COLO668 (cell line): Measurements from ENCODE around the gene PLEKHA1.

Source experiments
- DNase-seq: peaks from one replicate; lab custom pipeline; 2025; ENCODE audit not compliant: unreplicated experiment; lab: John Stamatoyannopoulos, UW

Gene PLEKHA1

DNA sequence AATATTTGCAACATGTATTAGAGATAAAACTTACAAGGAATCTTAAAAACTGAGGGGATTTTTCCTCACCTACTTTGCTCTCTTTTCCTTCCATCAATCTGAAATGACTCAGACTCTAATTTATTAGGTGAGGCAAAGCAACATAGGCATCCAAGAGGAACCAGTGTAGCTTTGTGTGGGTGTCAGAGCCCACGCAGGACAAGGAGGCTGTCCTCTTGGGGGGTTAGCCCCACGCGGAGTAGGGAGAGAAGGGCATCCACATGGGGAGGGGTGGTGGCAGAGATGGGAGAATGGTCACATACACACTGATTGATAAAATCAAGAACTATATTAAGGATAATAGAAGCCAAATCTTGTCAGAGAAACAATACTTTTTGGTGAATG is 46.1 kb downstream of the PLEKHA1 start:
- DNase-seq, result no peak

DNA sequence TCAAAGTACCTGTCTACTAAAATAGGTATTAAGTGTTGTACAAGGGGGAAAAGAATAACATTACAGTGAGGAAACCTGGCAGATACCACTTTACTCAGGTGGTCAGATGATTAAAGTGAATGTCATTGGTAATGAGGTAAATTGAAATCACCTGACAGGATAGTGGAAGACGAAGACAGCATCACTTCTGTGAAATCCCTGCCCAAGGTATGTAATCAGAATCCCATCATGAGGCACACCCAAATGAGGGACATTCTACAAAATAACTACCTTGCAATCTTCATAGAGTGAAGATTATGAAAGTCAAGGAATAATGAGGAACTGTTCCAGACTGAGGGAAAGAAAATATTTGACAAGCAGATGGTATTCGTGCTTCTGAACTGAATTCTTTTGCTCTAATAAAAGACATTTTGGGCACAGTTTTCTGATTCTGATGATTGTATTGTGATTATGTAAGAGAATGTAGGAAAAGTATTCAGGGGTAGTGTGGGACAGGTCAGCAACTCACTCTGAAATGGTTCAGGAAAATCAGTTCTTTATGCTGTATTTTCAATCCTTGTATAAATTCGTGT is 46.6 kb downstream of the PLEKHA1 start:
- no peak for DNase-seq

GRCh38 chr10:122421742-122422141 is 47.2 kb downstream of the PLEKHA1 start:
- no peak for DNase-seq

GRCh38 chr10:122422266-122422989 is 47.9 kb downstream of the PLEKHA1 start:
- no peak for DNase-seq

DNA sequence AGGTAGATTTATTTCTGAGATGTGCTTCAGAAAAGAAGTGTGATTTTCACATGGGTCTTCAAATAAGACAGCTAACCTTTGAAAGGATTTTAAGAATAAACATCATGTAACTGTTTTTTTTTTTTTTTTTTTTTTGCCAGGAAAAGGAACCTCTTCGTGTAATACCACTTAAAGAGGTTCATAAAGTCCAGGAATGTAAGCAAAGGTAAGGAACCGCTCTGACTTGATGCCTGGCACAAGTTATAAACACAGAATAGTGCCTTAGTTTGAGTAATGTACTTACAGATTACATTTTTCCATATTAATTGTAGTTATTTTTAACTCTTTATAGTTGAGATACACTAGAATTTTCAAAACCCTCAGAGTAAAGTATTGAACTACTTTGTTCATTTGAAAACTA is 49.6 kb downstream of the PLEKHA1 start:
- no peak for DNase-seq

- DNase-seq, result no peak
Measured at GRCh38 chr10:122426829-122427228, 52.3 kb downstream of the PLEKHA1 start.

DNA sequence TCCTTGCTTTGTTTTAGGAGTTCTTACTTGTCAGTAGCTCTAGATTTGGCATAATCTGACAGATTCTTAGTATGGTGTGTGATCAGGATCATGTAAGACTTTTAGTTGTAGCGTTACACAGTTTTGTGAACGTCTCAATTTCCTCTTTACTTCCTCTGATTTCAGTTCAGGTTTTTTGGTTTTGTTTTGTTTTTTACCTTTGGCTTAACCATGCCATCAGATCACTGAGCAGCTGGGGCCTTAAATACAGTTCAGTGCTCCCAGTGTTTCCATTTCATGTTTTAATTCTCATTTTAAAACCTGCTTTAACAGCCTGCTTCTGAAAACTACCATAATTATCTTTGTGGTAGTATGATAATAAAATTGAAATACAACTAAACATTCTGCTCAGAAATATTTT is 52.8 kb downstream of the PLEKHA1 start:
- DNase-seq, result no peak

DNA sequence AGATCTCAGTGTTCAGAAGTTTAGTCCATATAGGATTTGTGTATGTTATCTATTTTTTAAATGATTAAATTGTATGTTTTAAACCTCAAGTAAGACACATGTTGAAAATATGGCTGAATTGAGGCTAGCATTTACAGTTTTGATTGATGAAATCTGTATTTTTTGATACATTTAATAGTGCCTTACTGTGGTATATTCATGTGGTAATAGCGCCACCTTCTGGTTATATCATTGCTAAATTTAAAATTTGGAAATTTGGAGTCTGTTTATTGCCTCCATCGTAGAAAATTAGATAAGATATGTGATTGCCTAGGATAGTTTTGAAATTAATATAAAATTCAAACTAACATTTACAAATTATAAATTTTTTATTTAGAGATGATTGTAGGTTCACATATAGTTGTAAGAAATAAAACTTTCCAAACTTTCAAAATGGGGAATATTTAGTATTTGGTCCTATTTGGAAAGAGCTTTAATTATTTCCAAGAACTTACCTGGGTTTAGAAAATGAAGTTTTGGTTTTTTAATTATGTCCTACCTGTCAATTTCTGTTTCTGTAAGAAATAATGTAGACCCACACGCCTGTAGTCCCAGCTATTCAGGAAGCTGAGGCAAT is 60.8 kb downstream of the PLEKHA1 start:
- DNase-seq, result no peak

DNA sequence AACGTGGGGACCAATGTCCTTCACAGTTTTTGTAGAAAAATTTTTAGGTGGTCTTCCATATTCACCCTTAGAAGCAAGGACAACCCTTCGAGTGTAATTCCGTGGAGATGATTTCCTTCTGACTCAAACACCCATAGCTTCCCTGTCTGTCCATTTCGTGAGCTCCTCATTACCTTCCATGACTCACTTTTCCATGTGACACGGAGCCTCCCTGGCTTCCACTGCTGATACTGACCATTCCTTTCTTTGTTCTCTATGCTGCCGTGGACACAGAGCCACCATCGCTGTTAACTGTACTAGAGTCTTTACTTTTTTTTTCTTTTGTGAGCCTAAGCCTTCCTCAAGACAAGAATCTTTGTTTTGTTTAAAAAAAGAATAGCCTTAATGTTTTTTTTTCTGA is 67.5 kb downstream of the PLEKHA1 start:
- DNase-seq, result no peak

DNA sequence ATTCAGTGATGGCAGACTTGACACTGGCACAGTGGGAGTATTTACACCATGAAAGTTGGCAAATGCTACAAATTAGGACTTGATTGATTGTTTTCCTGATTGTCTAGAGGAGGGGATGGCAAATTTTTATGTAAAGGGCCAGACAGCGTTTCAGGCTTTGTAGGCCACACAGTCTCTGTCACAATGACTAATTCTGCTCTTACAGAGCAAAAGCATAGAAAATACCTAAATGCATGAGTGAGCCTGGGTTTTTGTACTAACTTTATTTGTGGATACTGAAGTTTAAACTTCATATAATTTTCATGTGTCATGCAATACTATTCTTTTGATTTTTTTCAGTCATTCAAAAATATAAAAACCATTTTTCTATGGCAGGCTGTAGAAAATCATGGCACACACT is 71.0 kb downstream of the PLEKHA1 start:
- DNase-seq, result no peak

DNA sequence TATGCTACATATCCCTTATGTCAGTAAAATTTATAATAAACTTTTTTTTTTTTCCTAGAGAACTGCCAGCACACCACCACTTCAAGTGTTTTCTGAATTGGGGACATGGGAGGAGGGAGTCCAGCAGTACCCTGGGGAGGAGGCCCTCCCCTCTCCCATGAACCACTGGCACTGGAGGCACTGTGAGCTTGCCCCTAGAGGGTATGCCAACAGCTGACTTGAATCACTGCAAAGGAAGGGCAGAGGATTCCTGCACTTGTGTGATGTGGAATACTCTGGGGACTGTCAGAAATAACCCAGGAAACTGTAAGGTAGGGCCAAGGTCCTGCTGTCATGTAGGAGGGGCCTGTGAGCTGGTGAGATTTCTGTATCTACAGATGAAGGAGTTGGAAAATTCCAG is 71.4 kb downstream of the PLEKHA1 start:
- no peak for DNase-seq

GRCh38 chr10:122446668-122447423 is 72.3 kb downstream of the PLEKHA1 start:
- no peak for DNase-seq

DNA sequence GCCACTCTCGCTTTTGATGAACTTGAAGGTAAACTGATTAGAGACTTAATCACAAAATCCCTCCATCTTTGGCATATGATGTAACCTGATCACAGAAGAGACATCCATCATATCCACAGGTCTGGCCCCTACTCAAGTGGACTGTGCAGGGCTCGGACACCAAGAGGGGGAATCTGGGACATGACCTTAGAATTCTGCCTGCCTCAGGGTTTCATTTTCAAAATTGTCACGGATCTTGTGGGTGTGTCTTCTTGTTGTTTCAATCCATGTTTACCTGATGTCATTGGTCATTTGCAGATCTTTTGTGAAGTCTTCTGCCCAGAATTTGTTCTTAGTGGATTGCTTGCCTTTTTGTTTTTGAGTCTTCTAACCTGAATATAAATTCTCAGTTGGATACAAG is 74.1 kb downstream of the PLEKHA1 start:
- DNase-seq, result no peak

- DNase-seq, result no peak
Measured at GRCh38 chr10:122449153-122449552, 74.6 kb downstream of the PLEKHA1 start.

DNA sequence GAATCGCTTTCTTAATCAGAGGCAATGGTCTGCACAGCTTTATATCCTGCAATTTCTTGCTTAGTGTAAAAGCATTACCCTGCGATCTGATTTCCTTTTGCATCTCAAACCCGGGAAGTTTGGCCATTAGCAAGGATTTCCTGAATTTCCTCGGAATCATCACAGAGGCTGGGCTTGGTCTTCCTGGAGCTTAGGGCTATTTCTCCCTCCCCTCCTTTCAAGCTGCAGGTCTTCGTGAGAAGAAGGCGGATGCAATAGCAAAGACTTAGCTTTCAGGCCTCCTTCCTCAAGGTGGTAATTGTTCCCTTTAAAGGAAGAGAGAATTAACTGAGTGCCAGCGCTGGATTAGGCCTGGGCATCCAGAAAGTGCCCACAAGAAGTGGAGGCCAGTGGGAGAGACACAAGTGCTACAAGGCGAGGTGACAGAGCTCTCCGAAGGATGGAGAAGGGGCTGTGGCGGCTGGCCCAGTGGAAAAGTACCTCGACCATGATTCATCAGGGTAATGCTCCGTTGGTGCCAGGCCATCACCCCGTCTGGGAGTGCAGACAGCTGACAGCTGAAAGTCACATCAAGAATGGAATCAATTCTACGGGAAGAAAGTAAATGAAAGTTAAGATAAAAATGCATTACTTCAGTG is 76.0 kb downstream of the PLEKHA1 start:
- no peak for DNase-seq

DNA sequence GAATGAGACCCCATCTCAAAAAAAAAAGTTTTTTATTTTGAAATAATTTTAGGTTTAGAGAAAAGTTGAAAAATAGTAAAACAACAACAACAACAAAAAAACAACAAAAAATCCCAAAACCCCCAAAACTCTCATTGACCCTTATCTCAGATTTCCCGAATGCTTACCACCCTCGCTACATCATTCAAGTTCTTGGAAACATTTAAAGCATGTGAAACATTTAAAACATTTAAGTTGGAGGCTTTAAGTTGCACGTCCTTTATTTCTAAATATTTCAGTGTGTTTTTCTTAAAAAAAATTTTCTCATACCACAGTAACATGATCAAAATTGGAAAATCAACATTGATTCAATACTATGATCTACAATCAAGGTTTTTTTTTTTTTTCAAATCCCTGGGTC is 79.6 kb downstream of the PLEKHA1 start:
- DNase-seq, result no peak

DNA sequence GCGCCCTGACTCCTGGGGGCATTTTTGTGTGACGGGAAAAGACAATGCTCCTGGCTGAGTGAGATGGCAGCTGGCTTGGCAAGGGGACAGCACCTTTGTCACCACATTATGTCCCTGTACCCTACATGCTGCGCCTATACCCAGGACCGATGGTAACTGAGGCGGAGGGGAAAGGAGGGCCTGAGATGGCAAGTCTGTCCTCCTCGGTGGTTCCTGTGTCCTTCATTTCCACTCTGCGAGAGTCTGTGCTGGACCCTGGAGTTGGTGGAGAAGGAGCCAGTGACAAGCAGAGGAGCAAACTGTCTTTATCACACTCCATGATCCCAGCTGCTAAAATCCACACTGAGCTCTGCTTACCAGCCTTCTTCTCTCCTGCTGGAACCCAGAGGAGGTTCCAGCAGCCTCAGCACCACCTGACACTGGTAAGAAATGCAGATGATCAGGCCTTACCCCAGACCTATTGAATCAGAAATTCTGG is 80.1 kb downstream of the PLEKHA1 start, which contains the start of gene ARMS2:
Gene ARMS2 (plus strand): TSS at position 51 of the 478 bp plus-strand sequence. CDS start 75 bp downstream, at position 126.
- DNase-seq, result no peak

GRCh38 chr10:122455376-122456079 is 81.0 kb downstream of the PLEKHA1 start:
- DNase-seq, result no peak

DNA sequence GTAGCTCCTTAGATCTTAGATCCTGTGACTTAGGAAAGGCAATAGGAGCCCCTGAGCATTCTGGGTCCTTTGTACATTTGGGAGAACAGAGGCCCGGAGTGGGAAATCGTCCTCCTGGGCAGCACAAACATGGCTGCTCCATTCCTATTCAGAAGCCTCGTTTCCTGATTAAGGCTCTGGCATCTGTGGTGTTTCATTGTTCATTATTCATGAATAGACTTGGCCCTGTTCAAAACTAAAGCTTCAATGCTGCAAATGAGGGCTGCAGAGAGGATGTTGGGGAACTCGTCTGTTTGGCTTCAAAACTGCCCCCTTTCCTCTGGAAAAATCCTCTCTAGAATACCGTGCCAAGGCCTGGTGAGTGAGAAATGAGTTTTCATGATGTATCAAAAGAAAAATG is 83.4 kb downstream of the PLEKHA1 start:
- no peak for DNase-seq

DNA sequence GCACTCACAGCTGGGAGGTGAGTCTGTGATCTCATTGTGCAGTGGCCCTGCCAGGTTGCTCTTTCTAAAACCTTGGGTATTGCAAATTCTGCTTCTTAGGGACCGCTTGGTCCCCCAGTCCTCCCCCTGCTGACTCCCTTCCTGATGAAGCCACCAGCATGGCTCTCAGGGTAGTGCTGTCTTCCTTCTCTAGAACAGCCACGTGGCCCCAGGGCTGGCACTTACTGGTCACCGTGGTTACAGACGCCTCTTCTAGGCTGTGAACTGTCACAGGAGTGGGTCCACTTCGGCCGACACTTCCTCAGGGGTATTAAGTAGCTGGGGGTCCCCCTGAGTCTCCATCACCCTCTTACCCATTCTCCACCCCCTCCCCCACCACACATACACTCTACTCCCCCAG is 84.2 kb downstream of the PLEKHA1 start:
- no peak for DNase-seq
